Measurements from ENCODE around the gene FBXO21. TPM values are rescaled to one million over a fixed set of nuclear protein-coding genes. Genes with fewer than 3 reads are reported as not detected.

The FBXO21 gene
- total RNA-seq, 5 donors from 2014 or later (not counting 1 experiment from before 2014, with no cell fraction given): 47.7 to 58.1 (median 54.2) TPM

DNA sequence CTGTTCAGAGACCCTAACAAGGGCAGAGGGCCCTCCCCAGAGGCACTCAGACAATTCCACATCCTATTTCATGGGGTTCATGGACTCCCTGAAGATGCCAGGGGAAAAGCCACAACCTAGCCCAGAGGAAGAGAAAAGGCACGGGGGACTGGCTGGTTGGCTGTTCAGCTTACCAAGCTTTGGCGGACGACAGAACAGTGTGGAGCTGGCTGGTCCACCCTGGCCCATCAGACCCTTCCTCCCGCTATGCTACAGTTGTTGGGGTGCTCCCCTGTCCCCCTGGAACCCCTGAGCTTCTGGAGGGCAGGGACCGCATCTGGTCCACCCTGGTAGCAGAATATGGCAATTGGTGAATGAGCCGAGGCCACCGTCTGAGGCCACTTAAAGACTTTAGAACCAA, 97.4 kb downstream of the FBXO21 start:
- H3K4me3 Mint-ChIP-seq: no peak overlapping the region
- H3K4me3 ChIP-seq (ENCODE audit: control insufficient read depth in 1 of 2, extremely low read depth in 1 of 2, low read length in 1 of 2): no peak overlapping the region
- ChIA-PET POLR2A (no interaction called here), CTCF (interaction anchor here in 1 of 2 donors (0.7 to 1.3 kb wide), 2 partner anchors 34 to 67 kb away, joined by 3 to 5 read pairs; no protein-coding TSS in a partner anchor)
- H3K9me3 ChIP-seq: no peaks in the 10 kb centered on the region
- 94% methylated on average over 7 of the region's 7 CpGs for WGBS (ENCODE audit: insufficient coverage)
- ATAC-seq (replicated peaks in 1 of 4) (no peak), DNase-seq (no peak)
- H3K36me3 ChIP-seq (ENCODE audit: control insufficient read depth in 2 of 2, extremely low read depth in 1 of 2, insufficient read depth in 1 of 2, low read length in 1 of 2): no peaks in the 10 kb centered on the region
- peaks cover 5 to 17% (median 7%) of the 10 kb centered on the region in 3 donors for H3K9me3 Mint-ChIP-seq
- H3K27me3 Mint-ChIP-seq: peaks cover 13% of the 10 kb centered on the region in 2 donors
- H3K36me3 Mint-ChIP-seq: peaks cover 8% of the 10 kb centered on the region
- H3K4me1 ChIP-seq (ENCODE audit: control insufficient read depth in 1 of 2, extremely low read depth in 1 of 2, insufficient read depth in 2 of 2, low read length in 2 of 2): peaks cover 1 to 7% of the 10 kb centered on the region in 2 experiments
- H3K27me3 ChIP-seq (replicated peaks in 1 of 2; ENCODE audit: control insufficient read depth in 2 of 2, extremely low read depth in 1 of 2, insufficient read depth in 2 of 2, low read length in 1 of 2): peaks cover 0 to 15% of the 10 kb centered on the region in 2 experiments
- H3K27ac Mint-ChIP-seq: no peak overlapping the region
- no peak overlapping the region for H3K27ac ChIP-seq (ENCODE audit: low read length)
- peaks cover 2 to 12% (median 5%) of the 10 kb centered on the region in 3 donors for H3K4me1 Mint-ChIP-seq

DNA sequence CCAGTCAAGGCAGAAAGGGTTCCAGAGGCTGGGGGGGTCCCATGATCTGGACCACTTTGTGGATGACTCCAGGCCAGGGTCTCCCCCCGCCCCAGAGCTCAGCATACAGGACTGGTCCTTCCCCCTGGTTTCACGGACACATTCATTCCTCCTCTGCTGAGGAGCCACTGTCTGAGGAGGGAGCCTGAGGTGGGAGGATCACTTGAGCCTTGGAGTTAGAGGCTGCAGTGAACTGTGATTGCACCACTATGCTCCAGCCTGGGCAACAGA, 97.8 kb downstream of the FBXO21 start:
- Histone ChIP-seq H3K4me3 (ENCODE audit: control insufficient read depth in 1 of 2, extremely low read depth in 1 of 2, low read length in 1 of 2) (no peak overlapping the region), H3K36me3 (ENCODE audit: control insufficient read depth in 2 of 2, extremely low read depth in 1 of 2, insufficient read depth in 1 of 2, low read length in 1 of 2) (no peaks in the 10 kb centered on the region), H3K9me3 (no peaks in the 10 kb centered on the region), H3K27ac (ENCODE audit: low read length) (no peak overlapping the region), H3K4me1 (ENCODE audit: control insufficient read depth in 1 of 2, extremely low read depth in 1 of 2, insufficient read depth in 2 of 2, low read length in 2 of 2) (peaks cover 0 to 4% of the 10 kb centered on the region in 2 experiments), H3K27me3 (replicated peaks in 1 of 2; ENCODE audit: control insufficient read depth in 2 of 2, extremely low read depth in 1 of 2, insufficient read depth in 2 of 2, low read length in 1 of 2) (peaks cover 0 to 14% of the 10 kb centered on the region in 2 experiments)
- no peak for DNase-seq
- CTCF ChIA-PET: no interaction called here
- Mint-ChIP-seq H3K27me3 (peaks cover 9% of the 10 kb centered on the region in 2 donors), H3K4me1 (peaks cover 0 to 8% (median under 1%) of the 10 kb centered on the region in 3 donors), H3K27ac (no peak overlapping the region), H3K4me3 (no peak overlapping the region), H3K9me3 (peaks cover 5 to 17% (median 7%) of the 10 kb centered on the region in 3 donors), H3K36me3 (peaks cover 8% of the 10 kb centered on the region)
- WGBS (ENCODE audit: insufficient coverage): no CpG with 5 or more reads among the region's 2 CpGs
- POLR2A ChIA-PET: no interaction called here
- ATAC-seq (replicated peaks in 1 of 4): no peak

Other genes with a start within 250 kb of the FBXO21 start
- 1 to 10 TPM; 2.8 to 6.4 (median 4.9) TPM for gene TESC, start 91.1 kb downstream of the FBXO21 start, total RNA-seq
- under 1 TPM in 1 of 5 donors, not detected in 4; 0.03 TPM for gene NOS1, start 171.2 kb upstream of the FBXO21 start, total RNA-seq